Brain pericyte (primary cell): ENCODE results near the gene KCNE1.
"Not testable (repeated sequence)": the region's sequence is repeated elsewhere in the genome, so short reads cannot be mapped to it uniquely, and the experiment has no call there.

ENCODE experiments used
- DNase-seq: peaks from one replicate; pipeline ENCODE4 v3.0.0-alpha.2; 2012; ENCODE audit warnings: low read depth, low spot score

Gene KCNE1

DNA sequence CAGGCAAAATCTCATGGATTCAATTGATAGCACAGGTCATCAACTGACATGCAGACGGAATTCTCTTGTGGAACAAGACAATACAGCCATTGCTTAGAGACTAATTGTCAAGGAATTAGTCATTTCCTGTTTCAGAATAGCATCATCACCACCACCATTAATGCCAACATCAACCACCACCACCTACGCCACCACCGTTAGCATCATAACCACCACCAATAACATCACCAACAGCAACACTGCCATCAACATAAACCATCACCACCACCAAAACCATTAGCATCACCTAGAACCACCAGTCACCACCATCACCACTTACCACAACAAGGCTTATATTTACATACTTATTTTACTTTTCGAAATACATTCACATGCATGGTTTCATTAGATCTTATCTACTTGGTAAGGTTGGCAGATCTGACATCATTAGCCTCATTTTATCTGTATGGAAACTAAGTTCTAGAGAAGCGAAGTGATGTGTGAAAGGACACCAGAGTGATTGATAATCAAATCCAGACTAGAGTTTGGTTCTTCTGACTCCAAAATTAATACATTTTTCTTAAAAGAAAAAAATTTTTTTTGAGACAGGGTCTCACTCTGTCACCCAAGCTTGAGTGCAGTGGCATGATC is 94.4 kb downstream of the KCNE1 start:
- DNase-seq: not testable (repeated sequence)

DNA sequence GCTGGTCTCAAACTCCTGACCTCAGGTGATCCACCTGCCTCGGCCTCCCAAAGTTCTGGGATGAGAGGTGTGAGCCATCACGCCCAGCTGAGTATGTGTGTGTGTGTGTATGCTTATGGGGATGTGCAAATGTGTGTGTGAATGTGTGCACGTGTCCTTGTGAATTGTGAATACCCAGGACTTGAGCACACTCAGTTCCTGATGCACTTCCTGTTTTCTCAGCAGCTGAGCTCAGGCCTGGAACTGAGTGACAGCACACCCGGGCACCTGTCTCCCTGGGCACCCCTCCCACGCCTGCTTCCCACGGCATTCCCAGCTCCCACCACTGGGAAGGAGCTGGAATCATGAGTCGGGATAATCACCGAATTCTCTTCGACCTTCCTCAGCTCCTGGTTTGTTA is 104.7 kb downstream of the KCNE1 start:
- not testable (repeated sequence) for DNase-seq

DNA sequence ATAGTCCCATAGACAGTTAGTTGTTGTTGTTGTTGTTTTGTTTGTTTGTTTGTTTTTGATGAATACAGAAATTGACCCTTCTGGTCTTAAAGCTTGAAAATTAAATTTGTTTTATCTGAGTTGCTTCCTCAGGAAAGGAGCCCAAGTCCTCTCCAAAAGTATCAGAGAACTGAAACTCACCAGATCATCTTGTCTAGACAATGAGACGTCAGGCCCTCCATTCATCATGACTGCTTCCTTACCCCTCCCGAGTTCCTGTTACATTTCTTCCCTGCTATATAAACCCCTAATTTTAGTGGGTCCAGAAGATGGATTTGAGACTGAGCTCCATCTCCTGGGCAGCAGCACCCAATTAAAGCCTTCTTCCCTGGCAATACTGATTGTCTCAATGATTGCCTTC is 105.3 kb downstream of the KCNE1 start:
- not testable (repeated sequence) for DNase-seq

- not testable (repeated sequence) for DNase-seq
Measured at GRCh38 chr21:34406102-34406501, 105.9 kb downstream of the KCNE1 start.

GRCh38 chr21:34405686-34406085 is 106.3 kb downstream of the KCNE1 start:
- DNase-seq: not testable (repeated sequence)

DNA sequence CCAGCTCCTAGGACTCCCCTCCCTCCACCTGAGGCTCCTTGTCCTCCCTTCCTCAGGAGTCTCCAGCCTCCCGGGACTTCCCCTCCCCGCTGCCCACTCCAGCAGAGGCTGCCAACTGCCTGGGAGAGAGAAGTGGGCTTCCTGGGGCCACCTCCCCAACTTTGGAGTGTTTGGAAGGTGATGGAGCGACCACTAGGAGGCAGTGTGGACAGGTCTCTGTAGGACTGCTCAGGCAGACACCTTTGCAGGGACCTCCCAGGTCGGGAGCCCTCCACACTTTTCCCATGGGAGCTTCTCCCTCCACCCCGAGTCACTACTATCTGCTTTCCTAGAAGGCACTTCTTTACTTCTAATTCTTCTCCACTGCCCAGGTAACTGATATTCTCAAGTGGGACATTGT is 107.3 kb downstream of the KCNE1 start:
- not testable (repeated sequence) for DNase-seq

- not testable (repeated sequence) for DNase-seq
Measured at GRCh38 chr21:34400522-34400921, 111.5 kb downstream of the KCNE1 start.
